ENCODE measurements around the gene CNRIP1.

The CNRIP1 gene

GRCh38 chr2:68363721-68364120, 44.0 kb upstream of the CNRIP1 start:
- TF ChIP-seq CTCF (IDR thresholded peaks at IDR 0.05; ENCODE audit: insufficient read depth, low read depth, low read length, missing control alignments): no peak
- H3K4me3 ChIP-seq (ENCODE audit: low read depth, low read length): peak overlapping the region; percentile 79; the same call in 1 of the 2 replicates
- DNase-seq (ENCODE audit: low read depth): no peak

GRCh38 chr2:68362749-68363148, 43.0 kb upstream of the CNRIP1 start:
- peak; percentile 53 for DNase-seq (ENCODE audit: low read depth)
- peak overlapping the region; percentile 47 for H3K4me3 ChIP-seq (ENCODE audit: low read depth, low read length)
- no peak for TF ChIP-seq CTCF (IDR thresholded peaks at IDR 0.05; ENCODE audit: insufficient read depth, low read depth, low read length, missing control alignments)

GRCh38 chr2:68362069-68362468, 42.3 kb upstream of the CNRIP1 start:
- peak; percentile 82 for TF ChIP-seq CTCF (IDR thresholded peaks at IDR 0.05; ENCODE audit: insufficient read depth, low read depth, low read length, missing control alignments)
- peak; percentile 95 for DNase-seq (ENCODE audit: low read depth)
- peak overlapping the region; percentile 47 for H3K4me3 ChIP-seq (ENCODE audit: low read depth, low read length)

GRCh38 chr2:68359889-68360288, 40.1 kb upstream of the CNRIP1 start:
- TF ChIP-seq CTCF (IDR thresholded peaks at IDR 0.05; ENCODE audit: insufficient read depth, low read depth, low read length, missing control alignments): peak; percentile 20
- H3K4me3 ChIP-seq (ENCODE audit: low read depth, low read length): no peak overlapping the region
- no peak for DNase-seq (ENCODE audit: low read depth)

GRCh38 chr2:68357605-68358337, 38.0 kb upstream of the CNRIP1 start:
- DNase-seq (ENCODE audit: low read depth): peak; percentile 78
- peak; percentile 69 for TF ChIP-seq CTCF (IDR thresholded peaks at IDR 0.05; ENCODE audit: insufficient read depth, low read depth, low read length, missing control alignments)
- H3K4me3 ChIP-seq (ENCODE audit: low read depth, low read length): no peak overlapping the region

DNA sequence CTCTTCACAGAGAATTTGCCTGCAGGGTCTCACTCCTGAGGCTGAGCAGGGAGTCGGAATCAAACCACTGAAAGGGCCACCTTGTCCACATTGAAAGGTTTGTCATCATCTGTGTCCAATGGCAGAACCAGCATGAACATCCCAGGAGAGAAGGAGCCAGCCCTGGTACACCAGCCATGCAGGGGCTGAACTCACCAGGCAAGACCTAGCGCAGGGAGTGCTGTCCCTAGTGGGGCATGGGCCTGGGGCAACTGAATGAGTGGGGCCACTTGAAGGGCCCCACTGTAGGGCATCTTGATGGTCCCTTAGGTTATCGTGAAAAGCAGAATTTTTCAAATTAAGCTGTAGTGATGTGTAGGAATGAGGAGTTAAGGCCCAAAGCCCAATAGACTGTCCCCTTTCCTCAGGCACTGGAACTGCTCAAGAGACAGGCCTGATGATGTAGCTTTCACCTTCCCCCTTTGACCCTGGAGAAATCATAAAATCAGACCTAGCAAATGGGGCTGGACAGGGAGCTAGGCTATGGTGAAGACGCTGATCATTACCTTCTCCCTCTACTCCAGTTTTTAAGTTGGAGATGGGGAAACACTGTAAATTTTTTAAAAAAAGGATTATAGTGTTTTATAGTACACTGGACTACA, 37.0 kb upstream of the CNRIP1 start:
- no peak for TF ChIP-seq CTCF (IDR thresholded peaks at IDR 0.05; ENCODE audit: insufficient read depth, low read depth, low read length, missing control alignments)
- H3K4me3 ChIP-seq (ENCODE audit: low read depth, low read length): no peak overlapping the region
- no peak for DNase-seq (ENCODE audit: low read depth)
